Right ventricle myocardium inferior (tissue), 1 donor: ENCODE results near the gene HOXB8. TPM values are rescaled to one million over a fixed set of nuclear protein-coding genes. Genes with fewer than 3 reads are reported as not detected.

ENCODE experiments used
- ATAC-seq: fragments of 200-7000 bp; cut with Tn5 transposase; one replicate; pipeline ENCODE4 v1.9.1; 2020; ENCODE audit warnings: mild to moderate bottlenecking, moderate library complexity
- DNase-seq: peaks from one replicate; pipeline ENCODE4 v3.0.0; 2021; ENCODE audit errors: missing footprints
- intact Hi-C: fragments of 100-400 bp; cut with DNase I; formaldehyde crosslinking; loops from one replicate; pipeline ENCODE4 v1.11.0; 2022
- total RNA-seq: library from RNA; stranded (reverse); fragmentation: NEBNext Ultra II Directional; extraction: Animal tissue kit (Norgen Biotek cat#: 25700); gene quantifications from one replicate; pipeline ENCODE4 v1.2.1, GENCODE V29; 2021
- donor health status: DM: no; HTN: yes; CAD: no; lungs with severe emphysema.

Gene HOXB8
- total RNA-seq, 1 donor from 2014 or later, result not detected

DNA sequence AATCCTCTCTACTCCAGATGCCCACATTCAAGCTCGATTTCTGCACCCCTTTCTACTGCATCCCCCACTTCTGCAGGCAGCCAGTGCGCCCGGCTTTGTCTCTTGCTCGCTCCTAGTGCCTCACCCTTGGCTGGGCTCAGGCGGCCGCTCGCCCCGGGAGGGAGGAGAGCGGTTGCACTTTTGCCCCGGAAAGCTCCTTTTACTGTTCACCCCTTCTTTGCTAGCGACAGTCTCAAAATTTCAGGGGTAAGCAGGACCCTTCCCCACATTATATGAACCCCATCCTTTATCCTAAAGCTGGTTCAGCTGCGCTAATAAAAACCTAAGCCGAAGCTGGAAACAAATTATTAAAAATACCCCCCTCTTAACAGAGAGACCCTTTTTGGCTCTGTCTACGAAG, 22.5 kb downstream of the HOXB8 start:
- no peak for DNase-seq
- intact Hi-C loops, result loop anchor here (10.0 kb wide), 1 partner anchor 238 kb away; no protein-coding TSS in a partner anchor
- ATAC-seq, result no peak

- ATAC-seq (no peak), DNase-seq (no peak)
- intact Hi-C loops, result loop anchor here (10.0 kb wide), 1 partner anchor 237 kb away; no protein-coding TSS in a partner anchor
Measured at GRCh38 chr17:48592057-48592514, 23.0 kb downstream of the HOXB8 start.

DNA sequence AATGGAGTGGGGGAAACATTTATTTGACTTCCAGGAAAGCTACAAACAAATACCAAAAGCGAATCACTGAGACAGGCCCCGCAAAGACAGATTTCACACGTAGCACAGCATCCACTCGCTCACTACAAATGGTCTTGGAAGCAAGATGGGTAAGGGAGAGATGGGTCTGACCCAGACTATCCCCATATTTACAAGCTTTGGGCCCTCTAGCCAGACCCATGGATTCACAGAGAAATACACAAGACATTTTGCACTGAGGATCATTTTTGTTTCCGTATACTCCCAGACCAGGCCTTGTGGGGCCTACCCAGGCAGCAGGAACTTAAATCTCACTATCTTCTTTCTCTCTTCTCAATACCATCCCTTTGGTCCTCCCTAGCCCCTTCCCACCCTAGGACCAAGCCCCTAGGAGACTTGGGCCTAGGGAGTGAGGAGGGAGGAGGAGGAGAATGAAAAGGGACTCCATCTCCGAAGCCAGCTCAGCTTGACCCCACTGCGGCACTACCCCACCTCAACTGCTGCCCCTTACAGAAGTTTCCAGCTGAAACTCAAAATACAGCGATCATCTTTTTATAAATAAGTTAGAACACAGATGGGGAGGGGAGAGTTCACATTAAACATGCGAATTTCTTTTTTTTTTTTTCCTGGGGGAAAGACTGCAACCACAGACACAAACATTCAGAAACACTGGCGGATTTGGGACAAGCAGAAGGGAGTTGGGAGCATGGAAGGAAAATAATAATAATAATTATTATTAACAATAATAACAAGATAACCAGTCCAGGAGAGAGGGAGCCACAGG, 23.6 kb downstream of the HOXB8 start:
- DNase-seq (no peak), ATAC-seq (no peak)
- intact Hi-C loops, result loop anchor here (10.0 kb wide), 1 partner anchor 237 kb away; no protein-coding TSS in a partner anchor

- DNase-seq (no peak), ATAC-seq (no peak)
- intact Hi-C loops, result loop anchor here (10.0 kb wide), 1 partner anchor 236 kb away; no protein-coding TSS in a partner anchor
Measured at GRCh38 chr17:48590607-48591161, 24.4 kb downstream of the HOXB8 start.

GRCh38 chr17:48589831-48590606, 25.1 kb downstream of the HOXB8 start, which contains the start of gene HOXB3:
HOXB3 (minus strand) TSS chr17:48590241; CDS start chr17:48552474, 37,767 bp downstream.
- ATAC-seq, result no peak
- intact Hi-C loops, result loop anchor here (10.0 kb wide), 1 partner anchor 235 kb away; no protein-coding TSS in a partner anchor
- no peak for DNase-seq

DNA sequence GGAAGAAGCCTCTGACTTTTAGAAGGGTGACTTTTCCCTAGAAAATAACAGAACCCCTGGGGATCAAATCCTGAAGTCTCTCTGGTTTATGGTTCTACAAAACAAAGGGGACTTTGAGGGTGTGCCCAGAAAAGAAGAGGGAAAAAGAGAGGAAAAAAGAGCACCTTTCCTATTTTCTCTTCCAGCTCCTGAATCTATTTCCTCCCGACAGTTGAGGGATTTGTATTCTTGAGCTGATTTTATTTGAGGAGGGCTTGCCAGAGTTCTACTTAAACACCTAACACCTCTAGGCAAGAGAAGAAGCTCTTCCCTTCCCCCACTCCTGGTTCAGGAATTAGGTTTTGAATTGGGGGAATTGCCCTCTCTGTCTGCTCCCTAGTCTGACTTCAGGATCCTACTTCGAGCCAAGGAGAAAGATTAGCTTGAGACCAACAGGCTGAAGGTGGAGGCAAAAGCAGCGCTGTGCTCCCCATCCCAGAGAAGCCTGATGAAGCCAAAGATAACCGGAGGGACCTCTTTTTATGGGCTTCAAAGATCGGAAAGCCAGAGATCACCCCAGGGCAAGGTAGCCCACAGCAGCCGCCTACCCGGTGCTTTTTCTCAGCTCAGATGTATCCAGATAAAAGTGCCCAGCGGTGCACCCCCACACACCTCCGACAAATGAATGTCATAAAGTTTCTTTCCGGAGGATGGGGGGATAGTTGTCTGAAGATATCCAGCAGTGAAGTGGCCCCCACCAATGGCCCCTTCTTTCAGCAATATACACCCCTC, 25.8 kb downstream of the HOXB8 start:
- DNase-seq (no peak), ATAC-seq (no peak)
- intact Hi-C loops, result no loop called here

- no peak for ATAC-seq
- intact Hi-C loops, result no loop called here
- no peak for DNase-seq
Measured at GRCh38 chr17:48588528-48588927, 26.6 kb downstream of the HOXB8 start.

DNA sequence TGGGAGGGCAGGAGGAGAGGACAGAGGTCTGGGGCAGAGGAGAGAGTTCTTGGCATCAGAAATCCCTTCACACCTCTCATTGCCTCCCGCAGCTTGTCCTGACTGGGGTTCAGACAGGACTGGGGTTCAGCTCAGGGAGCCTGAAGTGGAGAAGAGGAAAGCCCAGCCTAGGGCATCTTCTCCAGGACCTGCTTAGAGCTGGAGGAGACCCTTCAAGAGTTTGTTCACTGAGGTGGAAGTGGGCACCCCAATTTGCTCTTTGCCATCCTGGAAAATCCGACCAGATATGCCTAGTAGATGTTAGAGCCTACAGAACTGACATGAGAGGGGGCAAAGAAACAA, 27.0 kb downstream of the HOXB8 start:
- ATAC-seq, result no peak
- no peak for DNase-seq
- intact Hi-C loops, result no loop called here

DNA sequence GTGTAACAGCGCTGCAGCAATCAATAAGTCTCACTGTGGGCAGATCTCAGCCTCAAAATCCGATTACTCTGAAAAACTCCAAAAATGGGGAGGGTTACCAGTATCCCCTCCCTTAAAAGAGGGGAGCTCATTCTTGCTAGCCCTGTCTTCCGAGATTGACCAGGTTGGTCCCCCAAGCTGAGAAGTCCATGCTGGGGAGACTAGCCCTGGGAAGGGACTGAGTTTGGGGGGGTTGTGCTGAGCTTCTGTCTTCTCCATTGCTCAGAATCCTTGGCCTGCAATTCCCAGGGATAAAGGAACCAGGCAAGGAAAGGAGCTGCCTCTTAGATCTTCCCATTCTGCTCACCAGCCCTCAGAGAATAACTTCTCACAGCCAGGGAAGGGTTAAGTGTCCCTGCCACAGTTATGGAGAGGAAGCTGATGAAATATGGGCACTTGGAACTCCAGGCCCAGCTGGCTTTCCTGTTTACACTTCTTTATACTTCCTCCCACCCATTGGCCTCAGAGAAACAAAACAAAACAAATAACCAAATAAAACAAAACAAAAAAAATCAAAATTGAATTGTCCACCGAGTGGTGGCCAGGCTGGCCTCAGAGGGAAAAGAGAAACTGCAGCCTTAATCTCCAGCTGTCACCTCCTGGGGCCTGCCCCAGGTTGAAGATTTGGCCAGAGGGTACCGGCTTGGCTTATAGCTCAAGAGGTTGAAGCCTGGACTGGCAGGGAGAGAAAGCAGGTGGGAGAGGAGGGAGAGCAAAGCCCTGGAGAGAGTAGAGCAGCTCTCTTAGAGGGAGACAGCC, 27.6 kb downstream of the HOXB8 start:
- no peak for DNase-seq
- ATAC-seq, result no peak
- intact Hi-C loops, result no loop called here

GRCh38 chr17:48586355-48587258, 28.5 kb downstream of the HOXB8 start:
- DNase-seq (no peak), ATAC-seq (no peak)
- intact Hi-C loops, result no loop called here

GRCh38 chr17:48584223-48584741, 30.8 kb downstream of the HOXB8 start:
- ATAC-seq (no peak), DNase-seq (no peak)
- intact Hi-C loops, result no loop called here

DNA sequence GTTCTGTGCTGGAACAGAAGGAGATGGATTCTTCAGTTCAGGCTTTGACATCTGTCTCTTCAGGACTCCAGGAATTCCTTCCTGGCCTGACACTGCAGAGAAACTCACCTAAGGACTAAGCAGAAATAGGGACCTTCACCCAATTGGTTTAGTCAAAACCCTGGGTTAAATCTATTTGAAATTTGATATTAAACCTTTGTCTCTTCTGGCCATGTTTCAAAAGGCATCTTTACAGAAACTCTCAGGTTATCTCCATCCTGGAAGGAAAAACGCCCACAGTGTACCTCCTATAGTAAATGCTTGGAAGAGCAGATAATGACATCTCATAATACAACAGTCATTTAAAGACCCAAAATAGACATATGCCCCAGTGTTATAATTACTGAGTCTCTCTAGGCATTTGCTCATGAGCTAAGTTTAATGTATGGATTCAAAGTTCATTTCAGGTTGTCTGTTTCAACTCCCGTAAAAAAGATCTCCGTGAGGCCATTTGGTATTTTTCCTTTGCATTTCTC, 31.3 kb downstream of the HOXB8 start:
- no peak for DNase-seq
- ATAC-seq, result no peak
- intact Hi-C loops, result no loop called here

- intact Hi-C loops, result no loop called here
- ATAC-seq, result no peak
- DNase-seq, result no peak
Measured at GRCh38 chr17:48582750-48583069, 32.4 kb downstream of the HOXB8 start.

GRCh38 chr17:48579760-48580554, 35.1 kb downstream of the HOXB8 start:
- intact Hi-C loops, result loop anchor here (1.0 kb wide), 1 partner anchor 39 kb away; no protein-coding TSS in a partner anchor
- ATAC-seq (no peak), DNase-seq (no peak)

- no peak for ATAC-seq
- no peak for DNase-seq
- intact Hi-C loops, result no loop called here
Measured at GRCh38 chr17:48579471-48579759, 35.7 kb downstream of the HOXB8 start.
